ENCODE measurements around the gene TTC23L.

GRCh38 chr5:34930870-34931269, 91.9 kb downstream of the TTC23L start:
- TF ChIP-seq CTCF (IDR thresholded peaks at IDR 0.05; ENCODE audit: low read depth, low read length): no peak
- no peak for TF ChIP-seq POLR2A (IDR thresholded peaks at IDR 0.05; ENCODE audit: extremely low read depth, insufficient read length)
- TF ChIP-seq MYC (IDR thresholded peaks at IDR 0.05; ENCODE audit: low read depth, low read length): no peak

Data from NB4 (cell line).